SK-N-SH (cell line): ENCODE data around the gene CEACAM1. TPM values are rescaled to one million over a fixed set of nuclear protein-coding genes. Genes with fewer than 3 reads are reported as not detected.

ENCODE experiments used
- CTCF ChIA-PET: fragments of 300-600, 350-600 bp; formaldehyde crosslinking; extraction: SDS; loops from one replicate; lab custom pipeline; 2021; lab: Yijun Ruan, JAX
- POLR2A ChIA-PET: fragments of 350-600 bp; sonication (Branson Sonifier 250); formaldehyde crosslinking; extraction: SDS; loops from one replicate; lab custom pipeline; 2020; ENCODE audit warnings: antibody characterized with exemption, inconsistent platforms; lab: Yijun Ruan, JAX
- DNase-seq: peaks from one replicate; pipeline ENCODE4 v3.0.0; 2012
- H2AFZ ChIP-seq: fragments of 200-600 bp; sonication (generic); 2 replicates; pipeline ENCODE4 v1.8.1; 2016; ENCODE audit warnings: antibody characterized with exemption, mild to moderate bottlenecking, low read depth
- H3F3A ChIP-seq: fragments of 200-600 bp; sonication (generic); replicated peaks from 2 replicates; pipeline ENCODE3; 2016; ENCODE audit warnings: antibody characterized with exemption, mild to moderate bottlenecking; ENCODE audit not compliant: insufficient read depth
- H3K27ac ChIP-seq, 2 experiments: fragments of 200-500 bp in 1 of 2; fragments of 200-600 bp in 1 of 2; sonication (Bioruptor generic) in 1 of 2; sonication (generic), shearing (Covaris generic) in 1 of 2; 2 replicates each; pipeline versions ENCODE4 v1.5.1 to v1.6.1; 2014 to 2016; ENCODE audit warnings: low read depth in 2 of 2, inconsistent platforms in 1 of 2, low read length in 1 of 2, mild to moderate bottlenecking in 1 of 2, mixed read lengths in 1 of 2
- H3K27me3 ChIP-seq: fragments of 200-600 bp; sonication (generic), shearing (Covaris generic); 2 replicates; pipeline ENCODE4 v1.6.1; 2016; ENCODE audit warnings: mixed run types; ENCODE audit not compliant: insufficient read depth
- H3K36me3 ChIP-seq, 2 experiments: fragments of 200-500 bp in 1 of 2; fragments of 200-600 bp in 1 of 2; sonication (Bioruptor generic) in 1 of 2; sonication (generic) in 1 of 2; replicated peaks in 1 of 2; 2 replicates each; pipeline versions ENCODE3 to v1.5.1; 2014 to 2016; ENCODE audit warnings: low read length in 1 of 2, mild to moderate bottlenecking in 1 of 2; ENCODE audit not compliant: insufficient read depth in 2 of 2, control insufficient read depth in 1 of 2
- H3K4me1 ChIP-seq, 2 experiments: fragments of 200-500 bp in 1 of 2; fragments of 200-600 bp in 1 of 2; sonication (Bioruptor generic) in 1 of 2; sonication (generic), shearing (Covaris generic) in 1 of 2; 2 replicates each; pipeline versions ENCODE4 v1.5.1 to v1.6.1; 2014 to 2016; ENCODE audit warnings: low read depth in 1 of 2, low read length in 1 of 2, mixed run types in 1 of 2; ENCODE audit not compliant: insufficient read depth in 2 of 2, control insufficient read depth in 1 of 2
- H3K4me2 ChIP-seq: fragments of 200-600 bp; sonication (generic), shearing (Covaris generic); 2 replicates; pipeline ENCODE4 v1.6.1; 2017; ENCODE audit warnings: mixed run types
- H3K4me3 ChIP-seq, 2 experiments: fragments of 200-500 bp in 1 of 2; fragments of 200-600 bp in 1 of 2; sonication (Bioruptor generic) in 1 of 2; sonication (generic), shearing (Covaris generic) in 1 of 2; 2 replicates each; pipeline versions ENCODE4 v1.5.1 to v1.8.1; 2014 to 2016; ENCODE audit warnings: low read depth in 2 of 2, inconsistent platforms in 1 of 2, low read length in 1 of 2, mild to moderate bottlenecking in 1 of 2, mixed read lengths in 1 of 2, moderate library complexity in 1 of 2
- H3K79me2 ChIP-seq: fragments of 200-600 bp; sonication (generic); 2 replicates; pipeline ENCODE4 v1.8.1; 2017; ENCODE audit warnings: mild to moderate bottlenecking; ENCODE audit not compliant: insufficient read depth
- H3K9ac ChIP-seq: fragments of 200-600 bp; sonication (generic); 2 replicates; pipeline ENCODE4 v1.6.1; 2017; ENCODE audit warnings: mixed run types
- H3K9me2 ChIP-seq: fragments of 200-600 bp; sonication (generic); 2 replicates; pipeline ENCODE4 v1.6.1; 2017; ENCODE audit warnings: mixed run types
- H3K9me3 ChIP-seq: fragments of 200-600 bp; sonication (generic); 2 replicates; pipeline ENCODE4 v1.6.1; 2017; ENCODE audit warnings: mixed run types, mild to moderate bottlenecking, moderate library complexity
- H4K20me1 ChIP-seq: fragments of 200-600 bp; sonication (generic); 2 replicates; pipeline ENCODE4 v1.6.1; 2017; ENCODE audit warnings: mild to moderate bottlenecking, mixed run types; ENCODE audit not compliant: insufficient read depth
- EZH2phosphoT487 ChIP-seq: fragments of 200-600 bp; sonication (generic); IDR thresholded peaks from 2 replicates; pipeline ENCODE4 v1.6.1; 2017; ENCODE audit warnings: low read depth, mixed run types, mild to moderate bottlenecking, antibody characterized with exemption, moderate library complexity, borderline replicate concordance
- FOXJ3 ChIP-seq: sonication (generic); formaldehyde crosslinking; IDR thresholded peaks from 2 replicates; pipeline ENCODE4 v1.5.1; 2020; ENCODE audit warnings: mild to moderate bottlenecking, missing genetic modification reagents
- JUND ChIP-seq: IDR thresholded peaks from 2 replicates; pipeline ENCODE4 v1.4.0; 2012
- MXI1 ChIP-seq: IDR thresholded peaks from 2 replicates; pipeline ENCODE4 v1.6.1; 2012; ENCODE audit warnings: mild to moderate bottlenecking, low read depth, low read length, improper control_type of control experiment
- NFIC ChIP-seq: IDR thresholded peaks from 2 replicates; pipeline ENCODE4 v1.4.0; 2012; ENCODE audit warnings: borderline replicate concordance
- RAD21 ChIP-seq: IDR thresholded peaks from 2 replicates; pipeline ENCODE4 v1.6.1; 2012; ENCODE audit warnings: mild to moderate bottlenecking, low read length
- RCOR1 ChIP-seq: fragments of 150-350 bp; IDR thresholded peaks from 2 replicates; pipeline ENCODE4 v1.6.1; 2017; ENCODE audit warnings: antibody characterized with exemption, low read length
- REST ChIP-seq: IDR thresholded peaks from 2 replicates; pipeline ENCODE4 v1.6.1; 2012; ENCODE audit warnings: mild to moderate bottlenecking, low read depth, low read length, moderate library complexity
- SIN3A ChIP-seq: IDR thresholded peaks from 2 replicates; pipeline ENCODE4 v1.6.1; 2012; ENCODE audit warnings: low read depth, mild to moderate bottlenecking, low read length, moderate library complexity, borderline replicate concordance
- SMC3 ChIP-seq: IDR thresholded peaks from 2 replicates; pipeline ENCODE4 v1.6.1; 2012; ENCODE audit warnings: low read depth, low read length, improper control_type of control experiment
- WGBS: methylation state at CpG from one replicate; pipeline ENCODE4 v1.1.6; 2017; ENCODE audit warnings: low lambda C conversion rate; 5-methylcytosine and 5-hydroxymethylcytosine counted together
- polyA plus RNA-seq, 3 experiments: library from polyadenylated mRNA; depleted of rRNA; stranded (reverse); fragments of >200 nt; gene quantifications; 2 replicates each; pipeline ENCODE4 v1.2.3, GENCODE V29; 2012
- TF ChIP-seq, protein P1 (sequence below): fragments of 150-350 bp; IDR thresholded peaks from 2 replicates; pipeline ENCODE4 v1.6.1; 2017; ENCODE audit warnings: antibody characterized with exemption, low read length, low read depth, borderline replicate concordance
- TF ChIP-seq, protein P2 (sequence below): fragments of 150-350 bp; IDR thresholded peaks from 2 replicates; pipeline ENCODE4 v1.6.1; 2016; ENCODE audit warnings: mild to moderate bottlenecking, low read depth, low read length
- TF ChIP-seq, protein P3 (sequence below): IDR thresholded peaks from 2 replicates; pipeline ENCODE4; 2012

Gene CEACAM1
- polyA plus RNA-seq, 1 of the 3 experiments (the other 2 are of a cell fraction): 0.53 TPM

DNA sequence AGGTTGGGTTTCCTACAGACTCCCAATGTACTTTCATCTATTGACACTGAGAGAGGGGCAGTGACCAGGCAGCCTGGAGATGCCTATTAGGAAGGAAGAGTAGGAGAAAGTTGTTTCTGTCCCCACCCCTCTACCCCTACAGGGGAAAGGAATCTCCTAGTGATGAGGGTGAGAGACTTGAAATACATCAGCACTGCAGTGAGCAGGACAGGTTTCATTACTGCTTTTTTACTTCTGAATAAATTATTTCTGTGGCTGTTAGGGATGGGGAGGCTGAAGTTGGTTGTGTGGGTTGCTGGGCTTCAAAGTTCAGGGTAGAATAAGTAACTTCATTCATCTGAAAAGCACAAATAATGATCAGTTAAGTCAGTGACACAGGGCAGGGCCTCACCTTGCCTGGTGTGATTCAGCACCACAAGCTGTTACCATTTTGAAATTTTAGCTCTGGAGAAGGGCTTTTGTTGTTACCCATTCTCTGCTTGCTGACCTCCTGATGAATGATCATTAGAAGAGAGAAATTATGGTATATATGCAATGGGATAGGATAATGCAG is 19.3 kb downstream of the CEACAM1 start:
- CTCF ChIA-PET: interaction anchor here (1.2 to 2.9 kb wide), 3 partner anchors 20 to 70 kb away, joined by 3 to 17 read pairs (median 6); no protein-coding TSS in a partner anchor
- DNase-seq: no peak
- Histone ChIP-seq H2AFZ (no peak overlapping the region), H3K9me3 (no peaks in the 10 kb centered on the region), H3K4me3 (no peak overlapping the region), H3K36me3 (no peaks in the 10 kb centered on the region), H3K27ac (no peak overlapping the region), H3K9ac (no peak overlapping the region), H3K79me2 (no peaks in the 10 kb centered on the region), H3K4me2 (no peak overlapping the region), H3F3A (no peaks in the 10 kb centered on the region), H3K4me1 (no peaks in the 10 kb centered on the region), H4K20me1 (no peaks in the 10 kb centered on the region), H3K27me3 (no peaks in the 10 kb centered on the region), H3K9me2 (no peaks in the 10 kb centered on the region)
- POLR2A ChIA-PET: no interaction called here
- TF ChIP-seq RAD21 (no peak), FOXJ3 (no peak), MXI1 (no peak), JUND (no peak), SMC3 (no peak), SIN3A (no peak)
- TF ChIP-seq, protein P1, sequence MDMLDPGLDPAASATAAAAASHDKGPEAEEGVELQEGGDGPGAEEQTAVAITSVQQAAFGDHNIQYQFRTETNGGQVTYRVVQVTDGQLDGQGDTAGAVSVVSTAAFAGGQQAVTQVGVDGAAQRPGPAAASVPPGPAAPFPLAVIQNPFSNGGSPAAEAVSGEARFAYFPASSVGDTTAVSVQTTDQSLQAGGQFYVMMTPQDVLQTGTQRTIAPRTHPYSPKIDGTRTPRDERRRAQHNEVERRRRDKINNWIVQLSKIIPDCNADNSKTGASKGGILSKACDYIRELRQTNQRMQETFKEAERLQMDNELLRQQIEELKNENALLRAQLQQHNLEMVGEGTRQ: no peak

GRCh38 chr19:42505066-42505465 is 23.2 kb downstream of the CEACAM1 start:
- no peaks in the 10 kb centered on the region for H3K9me3 ChIP-seq
- no peaks in the 10 kb centered on the region for H3K27me3 ChIP-seq
- H3K79me2 ChIP-seq: no peaks in the 10 kb centered on the region
- 88% methylated on average over 1 of the region's 1 CpG for WGBS
- H3K4me1 ChIP-seq: no peaks in the 10 kb centered on the region
- H2AFZ ChIP-seq: no peak overlapping the region
- H3K27ac ChIP-seq: no peak overlapping the region
- H3F3A ChIP-seq: no peaks in the 10 kb centered on the region
- no peak for DNase-seq
- no peak overlapping the region for H3K4me2 ChIP-seq
- no peak overlapping the region for H3K9ac ChIP-seq
- no peak overlapping the region for H3K4me3 ChIP-seq
- CTCF ChIA-PET: interaction anchor here (1.6 kb wide), 1 partner anchor 11 kb away, joined by 3 read pairs; no protein-coding TSS in a partner anchor
- no peaks in the 10 kb centered on the region for H3K9me2 ChIP-seq
- H3K36me3 ChIP-seq: no peaks in the 10 kb centered on the region
- no peaks in the 10 kb centered on the region for H4K20me1 ChIP-seq
- no peak for TF ChIP-seq NFIC
- no peak for TF ChIP-seq SIN3A
- TF ChIP-seq, all 33 proteins: peak for 0
- POLR2A ChIA-PET: no interaction called here

- Histone ChIP-seq H4K20me1 (no peaks in the 10 kb centered on the region), H3K4me3 (no peak overlapping the region), H3K4me2 (no peak overlapping the region), H3F3A (no peaks in the 10 kb centered on the region), H3K79me2 (no peaks in the 10 kb centered on the region), H3K4me1 (no peaks in the 10 kb centered on the region), H3K27ac (no peak overlapping the region), H3K27me3 (no peaks in the 10 kb centered on the region), H3K9me2 (no peaks in the 10 kb centered on the region), H2AFZ (no peak overlapping the region), H3K9me3 (no peaks in the 10 kb centered on the region), H3K9ac (no peak overlapping the region), H3K36me3 (no peaks in the 10 kb centered on the region)
- no peak for DNase-seq
- WGBS: 62% methylated on average over 1 of the region's 1 CpG
- ChIA-PET POLR2A (no interaction called here), CTCF (no interaction called here)
- TF ChIP-seq RCOR1: no peak
- TF ChIP-seq FOXJ3: no peak
- TF ChIP-seq, protein P2, sequence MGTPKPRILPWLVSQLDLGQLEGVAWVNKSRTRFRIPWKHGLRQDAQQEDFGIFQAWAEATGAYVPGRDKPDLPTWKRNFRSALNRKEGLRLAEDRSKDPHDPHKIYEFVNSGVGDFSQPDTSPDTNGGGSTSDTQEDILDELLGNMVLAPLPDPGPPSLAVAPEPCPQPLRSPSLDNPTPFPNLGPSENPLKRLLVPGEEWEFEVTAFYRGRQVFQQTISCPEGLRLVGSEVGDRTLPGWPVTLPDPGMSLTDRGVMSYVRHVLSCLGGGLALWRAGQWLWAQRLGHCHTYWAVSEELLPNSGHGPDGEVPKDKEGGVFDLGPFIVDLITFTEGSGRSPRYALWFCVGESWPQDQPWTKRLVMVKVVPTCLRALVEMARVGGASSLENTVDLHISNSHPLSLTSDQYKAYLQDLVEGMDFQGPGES: no peak
- no peak for TF ChIP-seq REST
- no peak for TF ChIP-seq EZH2phosphoT487
- TF ChIP-seq, protein P1: no peak
- TF ChIP-seq, protein P3, sequence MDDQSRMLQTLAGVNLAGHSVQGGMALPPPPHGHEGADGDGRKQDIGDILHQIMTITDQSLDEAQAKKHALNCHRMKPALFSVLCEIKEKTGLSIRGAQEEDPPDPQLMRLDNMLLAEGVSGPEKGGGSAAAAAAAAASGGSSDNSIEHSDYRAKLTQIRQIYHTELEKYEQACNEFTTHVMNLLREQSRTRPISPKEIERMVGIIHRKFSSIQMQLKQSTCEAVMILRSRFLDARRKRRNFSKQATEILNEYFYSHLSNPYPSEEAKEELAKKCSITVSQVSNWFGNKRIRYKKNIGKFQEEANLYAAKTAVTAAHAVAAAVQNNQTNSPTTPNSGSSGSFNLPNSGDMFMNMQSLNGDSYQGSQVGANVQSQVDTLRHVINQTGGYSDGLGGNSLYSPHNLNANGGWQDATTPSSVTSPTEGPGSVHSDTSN: no peak
Measured at GRCh38 chr19:42501733-42502132, 26.5 kb downstream of the CEACAM1 start.
